ENCODE results near the gene KCNQ2.

- TF ChIP-seq POLR2A (IDR thresholded peaks at IDR 0.05): no peak
- TF ChIP-seq EP300 (IDR thresholded peaks at IDR 0.05): no peak
These were observed 74.5 kb downstream of the KCNQ2 start for GRCh38 chr20:63397946-63398450.

All from gastroesophageal sphincter (tissue), 2 donors.